Esophagus (tissue), 2 donors: ENCODE data around the gene KCNK4. TPM values are rescaled to one million over a fixed set of nuclear protein-coding genes. Genes with fewer than 3 reads are reported as not detected.

Source experiments
- H3K27ac ChIP-seq, 2 donors: one replicate each; pipeline ENCODE4 v1.5.1; 2013; ENCODE audit warnings: low read depth in 2 of 2, mild to moderate bottlenecking in 2 of 2, inconsistent platforms in 1 of 2, low read length in 1 of 2, moderate library complexity in 1 of 2
- H3K27me3 ChIP-seq, 2 donors: one replicate each; pipeline ENCODE4 v1.6.1; 2013; ENCODE audit warnings: low read length in 2 of 2, control low read depth in 1 of 2, mild to moderate bottlenecking in 1 of 2; ENCODE audit not compliant: insufficient read depth in 2 of 2, control insufficient read depth in 1 of 2
- H3K36me3 ChIP-seq, 2 donors: one replicate each; pipeline ENCODE4 v1.6.1; 2013; ENCODE audit warnings: low read length in 1 of 2; ENCODE audit not compliant: control insufficient read depth in 2 of 2, insufficient read depth in 2 of 2
- H3K4me1 ChIP-seq, 2 donors: one replicate each; pipeline ENCODE4 v1.6.1; 2013; ENCODE audit warnings: low read length in 1 of 2; ENCODE audit not compliant: control insufficient read depth in 2 of 2, insufficient read depth in 2 of 2
- H3K4me3 ChIP-seq, 2 donors: one replicate each; pipeline ENCODE4 v1.5.1; 2013; ENCODE audit warnings: low read length in 2 of 2, mild to moderate bottlenecking in 2 of 2, low read depth in 1 of 2, moderate library complexity in 1 of 2
- H3K9me3 ChIP-seq, 2 donors: one replicate each; pipeline ENCODE4 v1.6.1; 2013; ENCODE audit warnings: mild to moderate bottlenecking in 2 of 2, low read depth in 1 of 2, low read length in 1 of 2, moderate library complexity in 1 of 2; ENCODE audit not compliant: control insufficient read depth in 2 of 2, insufficient read depth in 1 of 2
- WGBS, 2 donors: extraction: QIAGEN DNeasy Blood & Tissue Kit; methylation state at CpG; one replicate each; pipeline ENCODE4 v1.1.7; 2013; 5-methylcytosine and 5-hydroxymethylcytosine counted together
- polyA plus RNA-seq, 2 donors: library from polyadenylated mRNA; stranded (reverse); fragments of 200-250 nt; gene quantifications; one replicate each; pipeline ENCODE4 v1.2.3, GENCODE V29; 2013
- donor health status: healthy with polysubstance abuse.
- donor health status: Bipolar disorder and iron deficiency.

Gene KCNK4
- polyA plus RNA-seq, 2 donors = not detected

DNA sequence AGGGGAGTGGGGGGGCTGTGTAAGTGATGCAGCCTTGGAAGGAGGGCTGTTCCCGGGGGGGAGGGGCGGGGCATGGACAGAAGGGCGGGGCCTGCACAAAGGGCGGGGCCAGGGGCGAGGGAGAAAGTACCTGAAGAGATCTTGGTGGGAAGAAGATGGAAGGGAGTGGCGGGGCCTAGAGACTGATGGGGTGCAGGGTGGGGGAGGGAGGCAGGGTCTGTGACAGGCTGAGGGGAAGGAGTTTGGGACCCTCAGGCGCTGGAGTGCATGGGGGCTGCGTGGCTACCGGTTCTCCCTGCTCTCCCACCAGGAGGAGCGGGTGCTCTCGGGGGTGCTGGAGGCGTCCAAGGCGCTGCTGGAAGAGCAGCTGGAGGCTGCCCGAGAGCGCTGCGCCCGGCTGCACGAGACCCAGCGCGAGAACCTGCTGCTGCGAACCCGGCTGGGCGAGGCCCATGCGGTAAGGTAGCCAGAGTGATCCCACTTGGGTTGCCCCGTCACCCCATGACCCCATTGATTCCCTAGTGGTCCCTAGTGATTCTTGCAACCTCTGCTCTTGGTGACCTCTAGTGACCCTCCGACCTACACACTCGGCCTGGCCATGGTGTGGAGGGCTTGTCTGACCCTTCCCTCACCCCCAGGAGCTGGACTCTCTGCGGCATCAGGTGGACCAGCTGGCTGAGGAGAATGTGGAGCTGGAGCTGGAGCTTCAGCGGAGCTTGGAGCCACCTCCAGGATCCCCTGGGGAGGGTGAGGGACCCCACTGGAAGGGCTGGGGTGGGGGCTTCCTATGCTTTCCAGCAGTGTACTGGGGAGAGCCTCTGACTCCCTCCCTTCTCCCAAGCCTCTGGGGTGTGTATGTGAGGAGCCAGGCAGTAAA is 52.0 kb downstream of the KCNK4 start:
- H3K9me3 ChIP-seq = no peaks in the 10 kb centered on the region
- H3K27me3 ChIP-seq = no peaks in the 10 kb centered on the region
- 59 to 60% methylated on average over 22 to 29 of the region's 29 CpGs for WGBS, 2 donors
- peak overlapping the region in 1 of 2 donors; percentile 18 for H3K4me3 ChIP-seq
- peaks cover 5 to 24% of the 10 kb centered on the region in 2 donors for H3K4me1 ChIP-seq
- no peaks in the 10 kb centered on the region for H3K36me3 ChIP-seq
- H3K27ac ChIP-seq = peak overlapping the region; percentile 85 to 86

DNA sequence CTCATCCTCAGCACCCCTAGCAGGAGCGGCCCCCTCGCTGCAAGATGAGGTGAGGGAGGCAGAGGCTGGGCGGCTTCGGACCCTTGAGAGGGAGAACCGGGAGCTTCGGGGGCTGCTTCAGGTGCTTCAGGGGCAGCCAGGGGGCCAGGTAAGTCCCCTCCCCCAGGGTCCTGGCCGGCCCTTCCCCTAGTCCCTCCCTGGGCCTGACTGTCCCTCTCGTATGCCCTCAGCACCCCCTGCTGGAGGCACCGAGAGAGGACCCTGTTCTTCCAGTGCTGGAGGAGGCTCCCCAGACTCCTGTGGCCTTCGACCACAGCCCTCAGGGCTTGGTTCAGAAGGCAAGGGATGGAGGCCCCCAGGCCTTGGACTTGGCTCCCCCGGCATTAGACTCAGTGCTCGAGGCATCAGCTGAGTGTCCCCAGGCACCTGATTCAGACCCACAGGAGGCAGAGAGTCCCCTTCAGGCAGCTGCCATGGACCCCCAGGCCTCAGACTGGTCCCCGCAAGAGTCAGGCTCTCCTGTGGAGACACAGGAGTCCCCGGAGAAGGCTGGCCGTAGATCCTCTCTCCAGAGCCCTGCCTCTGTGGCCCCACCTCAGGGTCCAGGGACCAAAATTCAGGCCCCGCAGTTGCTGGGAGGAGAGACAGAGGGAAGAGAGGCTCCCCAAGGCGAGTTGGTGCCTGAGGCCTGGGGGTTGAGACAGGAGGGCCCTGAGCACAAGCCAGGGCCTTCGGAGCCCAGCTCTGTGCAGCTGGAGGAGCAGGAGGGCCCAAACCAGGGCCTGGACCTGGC is 52.9 kb downstream of the KCNK4 start:
- no peak overlapping the region for H3K27ac ChIP-seq
- 84 to 85% methylated on average over 14 to 18 of the region's 18 CpGs for WGBS, 2 donors

DNA sequence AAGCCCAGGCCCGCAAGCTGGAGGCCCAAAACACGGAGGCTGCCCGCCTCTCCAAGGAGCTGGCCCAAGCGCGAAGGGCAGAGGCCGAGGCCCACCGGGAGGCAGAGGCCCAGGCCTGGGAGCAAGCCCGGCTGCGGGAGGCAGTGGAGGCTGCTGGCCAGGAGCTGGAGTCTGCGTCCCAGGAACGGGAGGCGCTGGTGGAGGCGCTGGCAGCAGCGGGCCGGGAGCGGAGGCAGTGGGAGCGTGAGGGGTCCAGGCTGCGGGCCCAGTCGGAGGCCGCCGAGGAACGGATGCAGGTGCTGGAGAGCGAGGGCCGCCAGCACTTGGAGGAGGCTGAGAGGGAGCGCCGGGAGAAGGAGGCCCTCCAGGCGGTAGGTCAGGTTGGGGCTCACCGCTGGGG is 53.7 kb downstream of the KCNK4 start:
- no peaks in the 10 kb centered on the region for H3K9me3 ChIP-seq
- H3K4me1 ChIP-seq = peaks cover 10 to 25% of the 10 kb centered on the region in 2 donors
- H3K4me3 ChIP-seq = no peak overlapping the region
- H3K27me3 ChIP-seq = no peaks in the 10 kb centered on the region
- WGBS, 2 donors = 95 to 98% methylated on average over 25 to 28 of the region's 28 CpGs
- H3K27ac ChIP-seq = no peak overlapping the region
- H3K36me3 ChIP-seq = no peaks in the 10 kb centered on the region

More for the DNA sequence above, 52.9 kb downstream of the KCNK4 start:
- H3K4me1 ChIP-seq = peaks cover 10 to 24% of the 10 kb centered on the region in 2 donors
- H3K4me3 ChIP-seq = no peak overlapping the region
- no peaks in the 10 kb centered on the region for H3K27me3 ChIP-seq
- no peaks in the 10 kb centered on the region for H3K36me3 ChIP-seq
- no peaks in the 10 kb centered on the region for H3K9me3 ChIP-seq

DNA sequence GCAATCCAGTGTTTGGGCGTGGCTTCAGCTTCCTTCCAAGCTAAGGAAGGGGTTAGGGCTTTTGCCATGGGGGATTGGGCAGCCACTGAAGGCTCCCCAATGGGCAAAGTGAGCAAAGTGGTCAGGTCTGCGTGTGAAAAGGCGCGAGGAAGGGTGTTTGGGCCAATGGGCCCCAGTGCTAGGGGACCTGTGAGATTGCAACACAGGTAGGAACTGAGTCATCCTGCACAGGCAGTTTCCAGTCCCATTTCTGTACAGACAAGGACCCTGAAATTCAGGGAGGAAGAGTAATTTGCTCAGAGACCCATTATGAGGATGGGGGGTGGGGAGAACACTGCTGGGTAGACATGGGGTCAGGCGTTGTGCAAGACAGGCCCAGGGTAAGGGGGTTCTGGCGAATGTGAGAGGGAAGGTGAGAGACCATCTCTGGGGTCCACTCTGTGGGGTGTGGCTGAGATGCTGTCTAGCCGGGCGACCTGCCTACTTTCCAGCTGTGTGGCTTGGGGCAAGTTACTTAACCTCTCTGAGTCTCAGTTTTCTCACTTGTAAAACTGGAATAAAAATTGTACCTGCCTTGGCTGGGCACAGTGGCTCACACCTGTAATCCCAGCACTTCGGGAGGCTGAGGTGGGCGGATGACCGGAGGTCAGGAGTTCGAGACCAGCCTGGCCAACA is 56.2 kb downstream of the KCNK4 start:
- H3K4me1 ChIP-seq = peaks cover 10 to 14% of the 10 kb centered on the region in 2 donors
- no peaks in the 10 kb centered on the region for H3K27me3 ChIP-seq
- H3K27ac ChIP-seq = peak overlapping the region; percentile 86 to 87
- peaks cover 0 to 2% of the 10 kb centered on the region in 2 donors for H3K36me3 ChIP-seq
- no peaks in the 10 kb centered on the region for H3K9me3 ChIP-seq
- no peak overlapping the region for H3K4me3 ChIP-seq
- 72 to 77% methylated on average over 12 of the region's 12 CpGs for WGBS, 2 donors

DNA sequence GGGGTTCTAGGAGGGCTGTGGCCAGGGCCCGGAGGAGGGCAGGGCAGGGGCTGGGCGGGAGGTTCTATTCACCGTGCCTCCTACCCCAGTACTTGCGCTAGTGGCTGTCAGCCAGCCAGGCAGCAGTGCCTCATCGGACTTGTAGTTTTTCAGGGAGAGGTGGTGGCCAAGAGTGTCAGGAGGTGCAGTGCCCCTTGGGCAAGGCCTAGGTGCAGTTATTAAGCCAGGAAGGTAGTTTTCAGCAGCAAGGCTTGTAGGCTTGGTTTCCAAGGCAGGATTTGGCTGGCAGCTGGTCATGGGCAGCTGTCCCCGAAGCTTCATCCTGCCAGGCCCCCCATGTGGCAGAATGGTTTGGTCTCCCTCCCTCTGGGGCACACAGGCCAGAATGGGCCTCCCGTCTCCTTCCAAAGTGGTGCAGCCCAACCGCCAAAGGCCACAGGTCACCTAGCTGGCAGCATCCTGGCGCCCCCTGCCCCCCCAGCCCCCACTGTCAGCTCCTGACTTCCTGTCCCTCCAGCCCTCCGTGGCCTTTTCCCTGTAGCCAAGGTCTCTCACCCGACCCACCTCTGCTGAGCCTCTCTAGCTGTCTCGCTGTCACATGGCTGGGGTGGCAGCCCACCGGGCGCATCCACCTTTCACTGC is 57.4 kb downstream of the KCNK4 start:
- peaks cover 4 to 9% of the 10 kb centered on the region in 2 donors for H3K4me1 ChIP-seq
- H3K4me3 ChIP-seq = no peak overlapping the region
- no peaks in the 10 kb centered on the region for H3K9me3 ChIP-seq
- H3K36me3 ChIP-seq = peaks cover 0 to 2% of the 10 kb centered on the region in 2 donors
- WGBS, 2 donors = 63 to 74% methylated on average over 14 of the region's 14 CpGs
- peak overlapping the region; percentile 86 to 87 for H3K27ac ChIP-seq
- H3K27me3 ChIP-seq = no peaks in the 10 kb centered on the region

DNA sequence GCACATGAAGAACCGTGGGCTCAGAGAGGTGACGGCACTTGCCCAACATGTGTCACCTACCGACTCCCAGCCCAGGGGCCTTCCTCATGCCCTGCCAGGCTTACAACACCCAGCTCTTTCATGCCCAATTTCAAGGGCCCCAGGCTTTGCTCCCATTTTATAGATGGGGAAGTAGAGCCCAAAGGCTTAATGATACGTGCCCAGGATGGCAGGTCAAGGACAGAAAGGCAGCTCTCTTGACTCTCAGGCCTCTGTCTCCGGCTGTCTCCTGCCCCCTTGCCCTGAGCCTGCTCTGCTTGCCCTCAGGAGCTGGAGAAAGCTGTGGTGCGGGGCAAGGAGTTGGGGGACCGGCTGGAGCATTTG is 57.9 kb downstream of the KCNK4 start:
- Histone ChIP-seq H3K27me3 (no peaks in the 10 kb centered on the region), H3K4me3 (no peak overlapping the region), H3K36me3 (peaks cover 0 to 2% of the 10 kb centered on the region in 2 donors), H3K9me3 (no peaks in the 10 kb centered on the region), H3K4me1 (peaks cover 4 to 9% of the 10 kb centered on the region in 2 donors), H3K27ac (peak overlapping the region in 1 of 2 donors; percentile 87)
- 75 to 80% methylated on average over 7 of the region's 7 CpGs for WGBS, 2 donors

DNA sequence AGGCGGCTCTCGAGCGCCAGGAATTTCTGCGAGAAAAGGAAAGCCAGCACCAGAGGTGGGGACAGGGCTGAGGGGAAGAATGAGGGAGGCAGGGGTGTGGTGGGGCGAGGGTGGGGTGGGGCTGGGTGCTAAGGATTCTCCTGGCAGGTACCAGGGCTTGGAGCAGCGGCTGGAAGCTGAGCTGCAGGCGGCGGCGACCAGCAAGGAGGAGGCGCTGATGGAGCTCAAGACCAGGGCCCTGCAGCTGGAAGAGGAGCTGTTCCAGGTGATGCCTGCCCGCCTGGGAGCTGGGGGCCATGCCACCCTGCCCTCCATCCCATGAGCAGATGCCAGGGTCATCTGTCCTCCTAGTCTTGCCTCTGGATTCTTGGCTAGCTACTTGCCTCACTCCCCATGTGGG is 58.3 kb downstream of the KCNK4 start:
- Histone ChIP-seq H3K36me3 (peaks cover 0 to 2% of the 10 kb centered on the region in 2 donors), H3K27me3 (no peaks in the 10 kb centered on the region), H3K27ac (peak overlapping the region in 1 of 2 donors; percentile 87), H3K4me3 (no peak overlapping the region), H3K4me1 (peaks cover 4 to 9% of the 10 kb centered on the region in 2 donors), H3K9me3 (no peaks in the 10 kb centered on the region)
- 79 to 80% methylated on average over 8 to 11 of the region's 11 CpGs for WGBS, 2 donors
